ENCODE data around the gene TSTD2.
"Not testable (repeated sequence)": the region's sequence is repeated elsewhere in the genome, so short reads cannot be mapped to it uniquely, and the experiment has no call there.

Gene TSTD2

DNA sequence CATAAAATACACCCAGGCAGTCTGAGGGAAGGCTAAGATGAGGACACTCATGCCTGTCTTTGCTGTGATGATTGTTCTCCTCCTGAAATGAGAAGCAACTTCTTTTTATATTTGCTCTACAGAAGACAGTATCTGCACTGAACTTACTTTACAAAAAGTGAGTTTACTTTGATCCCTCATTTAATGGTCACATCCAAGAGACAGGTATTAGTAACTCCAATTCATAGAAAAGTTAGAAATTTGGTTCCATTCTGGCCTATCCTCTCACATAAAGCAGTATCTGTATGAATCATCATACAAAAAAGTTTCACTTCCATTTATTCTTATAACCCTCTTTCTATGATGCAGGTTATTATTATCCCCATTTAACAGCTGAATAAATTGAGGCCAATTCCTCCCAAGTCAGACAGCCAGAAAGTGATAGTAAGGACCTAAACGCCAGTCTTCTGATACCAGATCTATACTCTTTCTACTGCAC, 15.2 kb downstream of the TSTD2 start:
- H3K4me3 Mint-ChIP-seq, result no peak overlapping the region

DNA sequence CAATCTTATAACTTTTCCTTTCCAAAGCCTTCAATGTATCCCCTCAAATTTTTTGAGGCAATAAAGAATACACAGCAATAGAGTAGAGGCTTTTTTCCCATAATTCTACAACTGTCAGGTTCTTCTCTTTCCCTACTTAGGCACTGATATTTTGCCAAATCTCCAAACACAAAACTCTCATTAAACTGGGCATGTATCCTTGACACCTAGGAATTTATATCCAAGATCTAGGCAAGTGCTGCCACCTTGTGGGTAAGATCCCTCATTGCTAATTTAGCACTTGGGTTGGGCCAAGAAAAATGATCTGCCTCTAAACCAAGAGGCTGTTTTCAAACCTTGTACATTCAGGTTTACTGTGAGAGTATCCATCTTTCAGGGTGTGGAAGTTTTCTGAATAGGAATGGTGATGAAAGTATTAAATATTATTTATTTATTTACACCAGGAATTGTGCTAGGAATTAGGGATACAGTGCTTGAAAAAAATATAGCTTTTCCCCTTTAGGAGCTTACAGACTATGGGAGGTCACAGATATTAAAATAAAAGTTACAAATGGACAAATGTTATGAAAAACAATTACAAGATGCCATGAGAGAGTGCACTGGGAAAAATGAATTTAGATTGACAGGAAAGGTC, 17.6 kb downstream of the TSTD2 start:
- H3K27ac Mint-ChIP-seq, result no peak overlapping the region
- H3K27me3 Mint-ChIP-seq, result no peaks in the 10 kb centered on the region
- H3K4me3 Mint-ChIP-seq, result no peak overlapping the region
- H3K36me3 Mint-ChIP-seq (ENCODE audit: low read depth), result peaks cover 42% of the 10 kb centered on the region
- H3K4me1 Mint-ChIP-seq (ENCODE audit: low read depth), result peaks cover 16% of the 10 kb centered on the region
- H3K9me3 Mint-ChIP-seq, result no peaks in the 10 kb centered on the region

More for the DNA sequence above, 15.2 kb downstream of the TSTD2 start:
- peaks cover 16% of the 10 kb centered on the region for H3K4me1 Mint-ChIP-seq (ENCODE audit: low read depth)
- peak overlapping the region; percentile 63 for H3K27ac Mint-ChIP-seq
- peaks cover 49% of the 10 kb centered on the region for H3K36me3 Mint-ChIP-seq (ENCODE audit: low read depth)
- H3K9me3 Mint-ChIP-seq, result no peaks in the 10 kb centered on the region
- H3K27me3 Mint-ChIP-seq, result no peaks in the 10 kb centered on the region

DNA sequence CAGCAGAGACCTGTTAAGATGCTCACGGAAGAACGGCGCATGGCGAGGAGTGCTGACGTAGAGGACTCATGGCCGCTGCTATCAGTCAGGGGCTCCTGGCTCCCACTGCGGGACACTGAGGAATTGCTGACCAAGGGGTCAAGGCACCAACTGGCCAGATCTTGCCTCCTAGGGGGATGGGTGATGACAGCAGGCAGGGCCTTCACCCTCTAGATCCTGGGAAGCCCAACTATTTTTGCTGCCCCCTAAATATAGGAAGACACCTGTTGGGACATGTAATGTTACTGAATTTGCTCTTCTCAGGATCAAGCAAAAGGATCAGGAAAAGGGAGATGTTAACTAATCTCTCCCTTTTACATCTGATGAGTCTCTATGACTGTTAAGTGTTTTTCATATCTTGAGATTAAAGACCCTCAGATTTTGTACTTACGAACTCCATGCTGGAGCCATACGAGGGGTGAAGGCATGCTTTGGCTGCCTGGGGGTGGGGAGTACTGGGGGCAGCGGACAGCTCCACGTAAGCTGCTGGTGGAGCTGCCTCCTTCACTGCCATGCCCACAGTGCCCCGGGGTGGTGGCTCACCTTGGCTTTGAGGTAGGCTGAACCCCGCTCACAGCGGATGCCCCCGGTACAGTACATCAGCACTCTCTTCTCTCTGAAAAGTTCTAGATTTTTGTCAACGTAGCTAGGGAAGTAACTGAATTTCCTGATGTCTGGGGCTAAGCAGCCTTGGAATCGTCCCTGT, 28.1 kb downstream of the TSTD2 start:
- Mint-ChIP-seq H3K27ac (no peak overlapping the region), H3K36me3 (ENCODE audit: low read depth) (peaks cover 49% of the 10 kb centered on the region), H3K27me3 (no peaks in the 10 kb centered on the region), H3K4me1 (ENCODE audit: low read depth) (no peaks in the 10 kb centered on the region), H3K9me3 (no peaks in the 10 kb centered on the region), H3K4me3 (no peak overlapping the region)

DNA sequence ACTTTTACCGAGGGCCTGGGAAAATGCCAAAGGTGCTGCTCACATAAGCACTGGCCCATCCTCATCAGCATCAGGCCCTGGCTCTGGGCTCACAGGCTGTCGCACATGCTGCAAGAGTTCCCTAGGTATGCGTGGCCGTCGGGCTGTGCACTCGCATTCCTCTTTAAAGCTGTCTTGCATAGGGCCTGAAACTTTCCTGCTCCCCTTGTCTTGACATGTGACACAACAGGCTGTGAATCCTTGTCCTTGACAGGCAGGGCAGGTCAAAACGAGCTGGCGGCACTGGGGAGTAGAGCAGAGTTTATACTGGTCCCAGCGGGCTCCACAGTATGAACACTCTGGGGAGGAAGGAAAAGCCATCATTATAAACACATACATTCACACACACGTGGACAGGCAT, 30.7 kb downstream of the TSTD2 start:
- H3K9me3 Mint-ChIP-seq, result no peaks in the 10 kb centered on the region
- H3K27me3 Mint-ChIP-seq, result no peaks in the 10 kb centered on the region
- H3K4me3 Mint-ChIP-seq, result no peak overlapping the region
- H3K36me3 Mint-ChIP-seq (ENCODE audit: low read depth), result peaks cover 44% of the 10 kb centered on the region
- H3K4me1 Mint-ChIP-seq (ENCODE audit: low read depth), result peaks cover 6% of the 10 kb centered on the region
- H3K27ac Mint-ChIP-seq, result no peak overlapping the region

DNA sequence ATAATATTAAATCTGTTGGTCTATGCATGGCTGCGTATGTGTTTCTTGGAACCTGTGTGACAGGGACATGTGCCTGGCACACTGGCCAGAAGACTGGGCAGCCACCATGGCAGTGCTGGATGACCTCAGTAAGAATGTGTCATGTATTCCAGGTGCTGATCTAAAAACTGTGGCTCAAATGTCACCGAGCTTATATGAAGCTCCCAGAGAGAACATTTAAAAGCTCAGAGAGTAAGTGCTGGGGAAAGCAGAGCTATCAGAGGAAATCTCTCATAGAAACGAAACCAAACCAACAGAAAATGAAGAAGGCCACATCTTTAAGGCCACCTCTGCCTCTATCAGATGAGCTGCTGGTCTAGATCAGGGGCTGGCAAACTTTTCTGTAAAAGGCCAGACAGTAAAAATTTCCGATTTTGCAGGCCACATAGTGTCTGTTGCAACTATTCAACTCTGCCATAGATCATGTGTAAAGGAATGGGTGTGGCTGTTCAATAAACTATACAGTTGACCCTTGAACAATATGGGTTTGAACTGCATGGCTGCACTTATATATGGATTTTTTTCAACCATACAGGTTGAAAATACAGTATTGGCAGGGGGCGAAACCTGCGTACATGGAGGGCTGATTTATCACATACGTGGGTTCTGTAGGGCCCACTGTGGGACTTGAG, 31.8 kb downstream of the TSTD2 start:
- Mint-ChIP-seq H3K9me3 (no peaks in the 10 kb centered on the region), H3K4me3 (no peak overlapping the region), H3K4me1 (ENCODE audit: low read depth) (peaks cover 6% of the 10 kb centered on the region), H3K27me3 (no peaks in the 10 kb centered on the region), H3K27ac (no peak overlapping the region), H3K36me3 (ENCODE audit: low read depth) (peaks cover 40% of the 10 kb centered on the region)

DNA sequence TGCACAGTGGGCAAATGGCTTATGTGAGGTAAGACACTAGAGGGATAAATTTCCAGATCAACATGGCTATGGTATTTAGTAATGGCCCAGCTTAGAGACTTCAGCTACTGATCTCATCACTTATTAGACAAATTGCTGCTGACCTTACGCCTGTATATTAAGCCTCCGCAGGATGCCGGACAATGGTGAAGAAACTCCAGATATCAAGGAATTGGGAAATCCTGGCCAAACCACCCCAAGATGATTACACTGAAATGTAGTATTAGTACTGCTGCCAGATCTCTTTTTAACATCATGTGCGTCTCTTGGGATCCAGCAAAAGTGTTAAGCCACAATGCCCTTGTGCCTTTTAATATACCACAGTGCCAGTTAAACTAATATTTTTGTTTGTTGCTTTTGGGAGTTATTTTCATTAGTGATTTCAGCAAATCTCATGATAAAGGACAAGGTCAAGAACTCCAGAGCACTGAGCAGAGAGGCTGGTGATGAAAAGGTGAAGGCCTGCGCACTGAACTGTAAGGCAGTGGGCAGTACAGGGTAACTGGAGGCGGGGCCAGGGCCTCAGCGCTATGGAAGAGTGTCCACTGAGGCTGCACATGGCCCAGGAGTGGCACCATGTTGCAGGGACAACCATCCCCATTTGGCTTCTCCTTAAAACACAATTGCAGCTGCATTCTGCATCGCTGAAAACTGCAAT, 32.5 kb downstream of the TSTD2 start:
- Mint-ChIP-seq H3K9me3 (no peaks in the 10 kb centered on the region), H3K4me3 (no peak overlapping the region), H3K36me3 (ENCODE audit: low read depth) (peaks cover 37% of the 10 kb centered on the region), H3K27me3 (no peaks in the 10 kb centered on the region), H3K4me1 (ENCODE audit: low read depth) (peaks cover 6% of the 10 kb centered on the region), H3K27ac (no peak overlapping the region)

DNA sequence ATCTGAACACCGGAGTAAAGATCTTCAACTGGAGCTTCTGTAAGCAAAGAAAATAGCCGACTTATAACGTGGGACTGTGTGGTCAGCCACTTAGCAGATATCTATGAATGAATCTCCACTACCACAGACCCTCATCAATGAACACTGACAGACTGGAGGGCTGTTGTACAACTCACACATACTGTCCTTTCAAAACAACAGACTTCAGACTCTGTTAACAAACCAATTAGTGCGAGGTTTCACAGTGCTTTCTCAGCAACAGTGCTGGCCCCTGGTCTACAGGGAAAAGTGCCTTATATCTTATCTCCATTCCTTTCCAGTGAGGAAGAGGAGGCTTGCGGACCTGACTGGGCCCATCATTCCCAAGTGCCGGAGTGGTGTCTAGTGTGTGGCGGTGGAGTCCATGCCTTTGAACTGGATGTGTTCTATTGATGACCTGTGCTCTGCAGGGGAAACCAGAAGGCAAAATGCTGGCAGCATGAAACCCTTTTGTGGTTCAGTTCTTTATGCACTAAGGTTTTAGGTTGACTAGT, 33.8 kb downstream of the TSTD2 start:
- Mint-ChIP-seq H3K27me3 (no peaks in the 10 kb centered on the region), H3K27ac (no peak overlapping the region), H3K9me3 (no peaks in the 10 kb centered on the region), H3K36me3 (ENCODE audit: low read depth) (peaks cover 33% of the 10 kb centered on the region), H3K4me3 (no peak overlapping the region), H3K4me1 (ENCODE audit: low read depth) (peaks cover 6% of the 10 kb centered on the region)

DNA sequence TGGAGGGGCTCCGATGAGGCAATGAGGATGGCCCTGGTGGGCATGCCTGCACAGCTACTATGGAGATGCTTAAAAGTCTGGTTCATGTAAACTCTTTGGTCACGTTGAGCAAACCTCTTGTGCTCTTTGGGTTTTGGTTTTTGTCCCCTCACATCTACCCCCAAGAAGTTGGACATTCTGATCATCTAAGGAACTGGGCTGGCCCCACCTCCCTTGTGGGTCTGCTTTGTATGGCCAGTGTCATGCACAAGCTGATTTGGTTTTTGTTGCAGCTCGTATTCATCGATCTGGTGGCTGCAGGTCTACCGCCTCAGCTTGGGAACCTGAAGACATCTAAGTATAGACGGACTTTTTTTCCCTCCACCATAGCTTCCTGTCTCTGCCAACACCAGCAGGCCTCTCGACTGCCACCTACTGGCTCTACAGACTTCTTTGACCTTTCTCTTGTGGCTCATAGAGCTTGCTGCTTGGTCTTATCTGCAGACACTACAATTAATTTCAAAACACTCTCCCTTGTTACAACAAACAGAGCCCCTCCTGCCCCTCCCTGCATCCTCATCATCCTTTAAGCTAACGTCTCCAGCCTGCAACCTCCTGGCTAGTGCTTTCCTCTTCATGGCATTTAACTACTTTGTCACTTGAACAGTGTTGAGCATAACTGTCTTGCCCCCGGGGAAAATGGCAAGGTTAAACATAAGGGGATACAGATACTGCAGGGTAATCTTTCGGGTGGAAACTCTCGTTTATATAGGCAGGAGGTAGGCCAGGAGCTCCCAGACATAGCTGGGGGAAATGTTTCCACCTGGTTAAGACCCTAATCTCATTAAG, 34.5 kb downstream of the TSTD2 start:
- H3K36me3 Mint-ChIP-seq (ENCODE audit: low read depth), result peaks cover 30% of the 10 kb centered on the region
- no peak overlapping the region for H3K27ac Mint-ChIP-seq

DNA sequence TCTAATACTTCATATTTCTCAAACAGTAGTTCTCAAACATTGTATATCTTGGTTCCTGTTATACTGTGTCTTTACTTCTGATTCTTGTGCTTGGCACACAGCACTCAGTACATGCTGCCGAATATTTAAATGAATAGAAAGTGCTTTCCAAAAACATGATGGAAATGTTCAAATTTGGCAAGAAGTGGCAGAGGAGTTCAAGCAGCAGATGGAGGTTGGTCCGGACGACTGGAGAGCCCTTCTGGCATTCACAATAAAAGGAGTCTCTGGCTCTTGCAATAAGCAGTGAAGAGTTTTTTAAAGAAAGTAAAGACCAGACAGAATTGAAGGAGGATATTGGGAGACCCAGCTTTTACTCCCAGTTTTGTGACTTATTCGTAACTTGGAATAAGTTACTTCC, 36.3 kb downstream of the TSTD2 start:
- H3K4me3 Mint-ChIP-seq, result no peak overlapping the region
- no peaks in the 10 kb centered on the region for H3K9me3 Mint-ChIP-seq
- H3K36me3 Mint-ChIP-seq (ENCODE audit: low read depth), result peaks cover 17% of the 10 kb centered on the region
- H3K4me1 Mint-ChIP-seq (ENCODE audit: low read depth), result peaks cover 6% of the 10 kb centered on the region
- H3K27ac Mint-ChIP-seq, result no peak overlapping the region
- H3K27me3 Mint-ChIP-seq, result no peaks in the 10 kb centered on the region

More for the DNA sequence above, 34.5 kb downstream of the TSTD2 start:
- Mint-ChIP-seq H3K9me3 (no peaks in the 10 kb centered on the region), H3K4me1 (ENCODE audit: low read depth) (peaks cover 6% of the 10 kb centered on the region), H3K27me3 (no peaks in the 10 kb centered on the region), H3K4me3 (no peak overlapping the region)

DNA sequence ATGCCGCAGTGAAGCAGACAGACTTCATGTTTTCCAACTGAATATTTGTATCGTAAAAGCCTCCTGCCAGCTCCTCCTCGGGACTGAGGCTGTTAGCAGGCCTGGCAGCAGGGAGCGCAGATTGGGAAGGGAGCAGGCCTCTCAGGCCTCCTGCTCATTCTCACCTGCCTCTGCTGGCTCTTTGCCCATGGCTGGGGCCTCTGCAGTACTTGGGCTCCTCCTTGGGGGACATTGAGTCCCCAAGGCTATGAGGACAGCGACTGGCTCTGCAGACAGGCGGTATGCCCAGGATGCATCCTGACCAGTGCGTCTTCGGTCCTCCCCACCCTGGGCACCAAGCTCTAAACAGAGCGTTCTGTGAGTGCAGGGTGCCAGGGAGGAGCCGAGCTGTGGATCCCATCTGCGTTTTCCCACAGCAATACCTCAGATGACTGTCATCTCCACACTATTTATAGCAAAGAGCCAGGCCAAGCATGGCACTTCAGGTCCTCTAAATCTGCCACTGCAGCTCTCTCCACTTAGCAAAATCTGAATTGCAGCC, 38.7 kb downstream of the TSTD2 start:
- no peaks in the 10 kb centered on the region for H3K9me3 Mint-ChIP-seq
- no peaks in the 10 kb centered on the region for H3K36me3 Mint-ChIP-seq (ENCODE audit: low read depth)
- no peak overlapping the region for H3K27ac Mint-ChIP-seq
- no peaks in the 10 kb centered on the region for H3K27me3 Mint-ChIP-seq
- H3K4me3 Mint-ChIP-seq, result no peak overlapping the region
- peaks cover 6% of the 10 kb centered on the region for H3K4me1 Mint-ChIP-seq (ENCODE audit: low read depth)

DNA sequence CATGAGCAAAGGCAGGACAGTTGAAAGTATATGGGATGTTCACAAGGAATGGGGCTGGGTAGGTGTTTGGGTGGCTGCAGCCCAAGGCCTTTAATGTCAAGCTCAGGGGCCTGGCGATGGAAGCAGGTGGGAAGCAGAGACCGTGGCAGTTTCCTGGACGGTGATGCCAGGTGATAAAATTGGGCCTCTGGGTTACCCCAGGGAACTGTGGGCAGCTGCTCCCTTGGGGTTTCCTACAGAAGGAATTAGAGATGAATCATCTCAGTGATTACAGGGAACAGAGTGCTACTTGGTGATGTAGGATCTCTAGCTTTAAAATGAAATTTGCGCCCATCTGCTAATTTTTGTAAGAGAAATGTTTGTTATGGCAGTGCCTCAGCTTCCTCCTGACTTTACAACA, 39.2 kb downstream of the TSTD2 start:
- H3K4me1 Mint-ChIP-seq (ENCODE audit: low read depth), result peaks cover 6% of the 10 kb centered on the region
- no peaks in the 10 kb centered on the region for H3K27me3 Mint-ChIP-seq
- no peak overlapping the region for H3K27ac Mint-ChIP-seq
- no peaks in the 10 kb centered on the region for H3K9me3 Mint-ChIP-seq
- no peaks in the 10 kb centered on the region for H3K36me3 Mint-ChIP-seq (ENCODE audit: low read depth)
- H3K4me3 Mint-ChIP-seq, result no peak overlapping the region

DNA sequence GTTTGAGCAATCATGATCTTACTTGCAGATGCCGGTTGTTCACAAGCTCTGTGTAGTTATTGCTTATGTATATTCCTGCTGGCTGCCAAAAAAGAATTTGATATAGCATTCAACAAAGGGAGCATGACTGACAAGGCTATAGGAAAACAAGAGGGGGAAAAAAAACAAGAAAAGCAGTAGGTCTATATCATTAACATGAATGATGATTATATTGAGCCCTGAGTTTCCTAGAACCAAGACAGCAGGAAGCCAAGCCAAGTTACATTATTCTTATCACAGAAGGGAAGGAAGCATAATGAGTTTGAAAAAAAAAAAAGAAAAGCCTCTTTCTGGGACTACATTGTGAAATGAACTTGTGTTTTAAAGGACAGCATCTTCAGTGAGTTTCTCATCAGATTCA, 41.0 kb downstream of the TSTD2 start:
- no peak overlapping the region for H3K27ac Mint-ChIP-seq
- no peaks in the 10 kb centered on the region for H3K9me3 Mint-ChIP-seq
- no peaks in the 10 kb centered on the region for H3K27me3 Mint-ChIP-seq
- H3K36me3 Mint-ChIP-seq (ENCODE audit: low read depth), result no peaks in the 10 kb centered on the region
- H3K4me1 Mint-ChIP-seq (ENCODE audit: low read depth), result no peaks in the 10 kb centered on the region
- no peak overlapping the region for H3K4me3 Mint-ChIP-seq

DNA sequence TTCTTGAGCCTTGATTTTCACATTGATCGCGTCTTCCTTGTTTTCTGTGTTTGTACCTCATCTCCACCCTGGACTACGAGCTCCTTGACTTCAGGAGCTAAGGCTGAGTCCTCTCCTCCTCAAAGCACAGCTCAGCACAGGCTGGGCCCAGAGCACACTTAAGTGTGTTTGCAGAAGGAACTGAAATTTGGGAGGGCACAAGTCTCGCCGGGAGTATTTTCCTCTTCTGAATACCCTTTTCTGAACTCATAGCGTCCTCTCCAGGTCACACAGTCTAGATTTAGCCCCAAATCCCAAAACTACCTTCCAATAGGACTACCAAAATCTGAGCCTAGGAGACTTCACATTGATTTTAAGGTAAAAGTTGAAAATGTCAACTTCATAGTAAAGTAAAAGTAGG, 41.6 kb downstream of the TSTD2 start:
- Mint-ChIP-seq H3K4me3 (no peak overlapping the region), H3K4me1 (ENCODE audit: low read depth) (no peaks in the 10 kb centered on the region), H3K9me3 (no peaks in the 10 kb centered on the region), H3K27ac (no peak overlapping the region), H3K27me3 (no peaks in the 10 kb centered on the region), H3K36me3 (ENCODE audit: low read depth) (no peaks in the 10 kb centered on the region)

DNA sequence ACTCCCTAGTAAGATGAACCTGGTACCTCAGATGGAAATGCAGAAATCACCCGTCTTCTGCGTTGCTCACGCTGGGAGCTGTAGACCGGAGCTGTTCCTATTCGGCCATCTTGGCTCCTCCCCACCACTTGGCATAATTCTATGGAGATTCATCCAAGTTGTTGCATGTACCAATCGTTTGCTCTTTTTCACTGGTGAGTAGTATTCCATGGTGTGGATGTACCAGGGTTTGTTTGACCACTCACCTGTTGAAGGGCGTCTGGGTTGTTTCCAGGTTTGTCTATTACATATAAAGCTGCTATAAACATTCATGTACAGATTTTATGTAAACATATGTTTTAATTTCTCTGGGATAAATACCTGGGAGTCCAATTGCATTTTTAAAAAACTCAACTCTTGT, 46.3 kb downstream of the TSTD2 start:
- not testable (repeated sequence) for H3K9me3 Mint-ChIP-seq; H3K4me1 Mint-ChIP-seq (ENCODE audit: low read depth); H3K27me3 Mint-ChIP-seq; H3K36me3 Mint-ChIP-seq (ENCODE audit: low read depth); H3K27ac Mint-ChIP-seq; H3K4me3 Mint-ChIP-seq

Measured in stimulated activated naive CD8-positive, alpha-beta T cell treated with anti-CD3 and anti-CD28 coated beads, Interleukin-15, Interleukin-2, amounts not matched to agents 100 ng/mL and 50 ng/mL, for 24 hours (primary cell).